HUES48 (cell line): Measurements from ENCODE around the gene DNAJC17.

Source experiments
- H3K27ac ChIP-seq: one replicate; pipeline ENCODE4 v1.7.0; 2013; ENCODE audit warnings: low read depth, low read length, inconsistent platforms
- H3K27me3 ChIP-seq: 2 replicates; pipeline ENCODE4 v1.6.1; 2013; ENCODE audit warnings: mild to moderate bottlenecking, low read length; ENCODE audit not compliant: control insufficient read depth, insufficient read depth
- H3K36me3 ChIP-seq: 2 replicates; pipeline ENCODE4 v1.6.1; 2013; ENCODE audit warnings: low read length; ENCODE audit not compliant: control insufficient read depth, insufficient read depth
- H3K4me1 ChIP-seq: 2 replicates; pipeline ENCODE4 v1.6.1; 2013; ENCODE audit warnings: mild to moderate bottlenecking, low read length; ENCODE audit not compliant: control insufficient read depth, insufficient read depth
- H3K4me3 ChIP-seq: 2 replicates; pipeline ENCODE4 v1.5.1; 2013; ENCODE audit warnings: mild to moderate bottlenecking, low read depth, low read length
- H3K9ac ChIP-seq: 2 replicates; pipeline ENCODE4 v1.6.1; 2013; ENCODE audit warnings: mild to moderate bottlenecking, low read depth, low read length, moderate library complexity
- H3K9me3 ChIP-seq: 2 replicates; pipeline ENCODE4 v1.6.1; 2013; ENCODE audit warnings: low read length; ENCODE audit not compliant: control insufficient read depth, insufficient read depth

DNAJC17 gene, protein sequence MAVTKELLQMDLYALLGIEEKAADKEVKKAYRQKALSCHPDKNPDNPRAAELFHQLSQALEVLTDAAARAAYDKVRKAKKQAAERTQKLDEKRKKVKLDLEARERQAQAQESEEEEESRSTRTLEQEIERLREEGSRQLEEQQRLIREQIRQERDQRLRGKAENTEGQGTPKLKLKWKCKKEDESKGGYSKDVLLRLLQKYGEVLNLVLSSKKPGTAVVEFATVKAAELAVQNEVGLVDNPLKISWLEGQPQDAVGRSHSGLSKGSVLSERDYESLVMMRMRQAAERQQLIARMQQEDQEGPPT

GRCh38 chr15:40807028-40807887 is at the start of gene DNAJC17, which contains the start of gene ZFYVE19:
DNAJC17 (minus strand) TSS chr15:40807473; CDS start chr15:40807446, 27 bp downstream.
ZFYVE19 (plus strand) TSS chr15:40807089; CDS start chr15:40807590, 501 bp downstream.
- Histone ChIP-seq H3K4me3 (peak within 1 kb of the TSS; percentile 84), H3K27ac (peak within 1 kb of the TSS; percentile 61), H3K36me3 (peaks cover 16% of the 10 kb centered on the region), H3K9ac (peak within 1 kb of the TSS; percentile 61), H3K27me3 (no peaks in the 10 kb centered on the region), H3K4me1 (peaks cover 4% of the 10 kb centered on the region), H3K9me3 (no peaks in the 10 kb centered on the region)

GRCh38 chr15:40856746-40857145 is 49.5 kb upstream of the DNAJC17 start:
- H3K36me3 ChIP-seq = peaks cover 58% of the 10 kb centered on the region
- H3K9me3 ChIP-seq = no peaks in the 10 kb centered on the region
- no peaks in the 10 kb centered on the region for H3K27me3 ChIP-seq
- H3K4me1 ChIP-seq = no peaks in the 10 kb centered on the region
- no peak overlapping the region for H3K9ac ChIP-seq
- H3K4me3 ChIP-seq = no peak overlapping the region
- H3K27ac ChIP-seq = peak overlapping the region; percentile 33

DNA sequence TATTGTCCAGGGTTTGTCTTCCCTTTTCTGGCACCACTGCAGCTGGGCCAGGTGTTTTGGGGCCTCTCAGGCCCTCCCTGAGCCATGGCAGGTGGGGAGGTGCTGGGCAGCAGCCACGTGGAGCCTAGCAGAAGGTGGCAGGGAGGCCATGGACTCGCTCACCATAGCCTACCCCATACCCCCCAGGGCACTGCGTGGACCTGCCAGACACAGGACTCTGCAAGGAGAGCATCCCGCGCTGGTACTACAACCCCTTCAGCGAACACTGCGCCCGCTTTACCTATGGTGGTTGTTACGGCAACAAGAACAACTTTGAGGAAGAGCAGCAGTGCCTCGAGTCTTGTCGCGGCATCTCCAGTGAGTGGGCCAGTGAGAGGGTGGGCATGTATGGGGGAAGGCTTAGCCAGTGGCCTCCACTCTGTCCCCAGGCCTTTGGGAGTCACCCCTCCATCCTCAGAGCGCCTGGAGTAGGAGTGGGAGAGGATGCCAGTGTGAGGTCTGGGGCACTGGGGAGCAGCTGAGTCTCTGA is 48.5 kb upstream of the DNAJC17 start:
- no peak overlapping the region for H3K27ac ChIP-seq
- H3K4me3 ChIP-seq = no peak overlapping the region
- no peaks in the 10 kb centered on the region for H3K4me1 ChIP-seq
- H3K9me3 ChIP-seq = no peaks in the 10 kb centered on the region
- H3K36me3 ChIP-seq = peaks cover 64% of the 10 kb centered on the region
- no peaks in the 10 kb centered on the region for H3K27me3 ChIP-seq
- no peak overlapping the region for H3K9ac ChIP-seq

DNA sequence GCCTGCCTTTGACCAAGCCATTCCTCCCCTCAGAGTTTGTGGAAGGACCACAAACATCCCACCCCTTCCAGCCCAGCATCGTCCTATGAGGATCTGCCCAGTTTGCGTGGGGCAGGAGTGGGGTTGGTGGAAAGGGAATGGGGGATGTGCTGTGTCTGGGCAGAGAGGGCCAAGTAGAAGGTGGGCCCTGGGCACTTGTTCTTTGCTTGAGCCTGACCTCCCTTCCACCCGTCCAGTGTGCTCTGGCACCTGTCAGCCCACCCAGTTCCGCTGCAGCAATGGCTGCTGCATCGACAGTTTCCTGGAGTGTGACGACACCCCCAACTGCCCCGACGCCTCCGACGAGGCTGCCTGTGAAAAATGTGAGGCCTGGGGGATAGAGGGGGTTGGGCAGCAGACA is 46.9 kb upstream of the DNAJC17 start:
- H3K4me3 ChIP-seq = no peak overlapping the region
- H3K9me3 ChIP-seq = no peaks in the 10 kb centered on the region
- H3K4me1 ChIP-seq = no peaks in the 10 kb centered on the region
- no peaks in the 10 kb centered on the region for H3K27me3 ChIP-seq
- no peak overlapping the region for H3K9ac ChIP-seq
- no peak overlapping the region for H3K27ac ChIP-seq
- H3K36me3 ChIP-seq = peaks cover 78% of the 10 kb centered on the region

GRCh38 chr15:40853241-40853890 is 46.1 kb upstream of the DNAJC17 start:
- H3K4me1 ChIP-seq = no peaks in the 10 kb centered on the region
- peaks cover 83% of the 10 kb centered on the region for H3K36me3 ChIP-seq
- no peak overlapping the region for H3K4me3 ChIP-seq
- H3K27ac ChIP-seq = no peak overlapping the region
- no peaks in the 10 kb centered on the region for H3K9me3 ChIP-seq
- no peak overlapping the region for H3K9ac ChIP-seq
- H3K27me3 ChIP-seq = no peaks in the 10 kb centered on the region

DNA sequence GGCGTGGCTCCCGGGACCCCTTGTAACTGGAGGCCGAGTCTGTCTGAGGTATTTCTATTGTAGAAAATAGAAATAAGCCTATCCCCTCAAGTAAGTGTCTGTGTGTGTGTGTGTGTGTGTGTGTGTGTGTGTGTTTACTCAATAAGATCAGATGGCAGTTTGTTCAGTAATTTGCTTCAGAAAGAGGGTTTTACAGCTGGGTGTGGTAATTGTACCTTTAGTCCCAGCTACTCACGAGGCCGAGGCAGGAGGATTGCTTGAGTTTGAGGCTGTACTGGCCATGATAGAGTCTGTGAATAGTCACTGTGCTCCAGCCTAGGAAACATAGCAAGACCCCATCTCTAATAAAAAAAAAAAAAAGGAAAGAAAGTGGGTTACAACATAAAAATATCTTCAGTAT is 45.3 kb upstream of the DNAJC17 start:
- Histone ChIP-seq H3K4me3 (no peak overlapping the region), H3K9me3 (no peaks in the 10 kb centered on the region), H3K4me1 (peaks cover 2% of the 10 kb centered on the region; the same call in 1 of the 2 replicates), H3K27ac (no peak overlapping the region), H3K36me3 (peaks cover 86% of the 10 kb centered on the region), H3K9ac (no peak overlapping the region), H3K27me3 (no peaks in the 10 kb centered on the region)

GRCh38 chr15:40850576-40851112 is 43.4 kb upstream of the DNAJC17 start:
- Histone ChIP-seq H3K4me1 (peaks cover 21% of the 10 kb centered on the region), H3K27ac (no peak overlapping the region), H3K9ac (no peak overlapping the region), H3K27me3 (no peaks in the 10 kb centered on the region), H3K9me3 (no peaks in the 10 kb centered on the region), H3K4me3 (no peak overlapping the region), H3K36me3 (peaks cover 86% of the 10 kb centered on the region)

DNA sequence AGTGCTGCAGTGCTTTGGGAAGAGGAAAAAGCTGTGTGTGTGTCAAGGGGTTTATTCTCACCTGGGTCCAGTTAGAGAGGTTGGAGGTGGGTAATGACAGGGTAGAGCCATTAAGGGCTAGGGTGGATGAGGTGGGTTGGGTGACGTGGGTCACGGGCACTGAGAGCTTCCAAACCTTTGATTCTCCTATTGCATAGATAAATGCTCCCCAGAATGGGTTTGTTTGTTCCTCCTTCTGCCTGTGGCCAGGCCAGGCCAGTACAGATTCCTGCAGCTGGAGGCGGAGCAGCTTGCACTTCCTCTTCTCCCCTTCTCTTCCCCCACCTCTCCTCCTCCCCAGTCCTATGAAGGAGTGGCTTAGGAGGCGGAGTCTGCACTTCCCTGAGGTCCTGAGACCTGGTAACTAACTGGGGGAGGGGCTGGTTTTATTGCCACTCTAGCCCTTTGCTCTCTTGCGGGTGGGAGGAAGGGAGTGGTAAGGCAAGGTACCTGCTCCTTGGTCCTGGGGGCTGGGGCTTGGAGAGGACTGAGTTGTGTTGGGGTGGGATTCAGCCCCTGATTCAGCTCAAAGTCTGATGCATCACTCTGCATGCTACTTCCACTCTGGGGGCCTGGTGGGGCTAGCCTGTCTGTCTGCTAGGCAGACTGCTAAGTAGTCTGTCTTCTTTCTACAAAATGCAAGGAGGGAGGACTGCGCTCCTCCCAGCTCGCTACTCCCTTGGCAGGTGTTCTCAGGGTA is 40.1 kb upstream of the DNAJC17 start:
- Histone ChIP-seq H3K9ac (no peak overlapping the region), H3K4me3 (peak overlapping the region; percentile 23; the same call in 1 of the 2 replicates), H3K27ac (no peak overlapping the region), H3K27me3 (no peaks in the 10 kb centered on the region), H3K36me3 (peaks cover 53% of the 10 kb centered on the region), H3K4me1 (peaks cover 30% of the 10 kb centered on the region), H3K9me3 (no peaks in the 10 kb centered on the region)

DNA sequence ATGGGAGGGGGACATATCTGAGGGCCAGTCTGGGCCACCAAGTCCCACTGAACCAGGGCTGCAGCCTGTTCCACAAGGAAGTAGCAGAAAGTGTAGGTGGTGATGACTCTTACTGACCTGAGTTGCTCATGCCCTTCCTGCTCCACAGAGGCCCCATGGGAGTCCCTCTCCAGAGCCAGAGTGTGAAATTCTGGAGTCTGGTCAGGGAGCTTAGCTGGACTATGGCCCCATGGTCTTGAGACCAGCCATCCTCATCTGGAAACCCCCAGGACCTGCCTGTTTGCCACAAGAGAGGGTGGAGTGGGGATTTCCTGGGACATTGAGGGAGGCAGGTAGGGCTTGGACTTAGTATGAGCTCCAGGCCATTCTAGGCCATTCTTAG is 39.6 kb upstream of the DNAJC17 start:
- 0 out of 2 replicates have a peak overlapping the region, but pooled peaks have one; percentile 88 for H3K4me3 ChIP-seq
- no peak overlapping the region for H3K9ac ChIP-seq
- peak overlapping the region; percentile 68 for H3K27ac ChIP-seq
- no peaks in the 10 kb centered on the region for H3K27me3 ChIP-seq
- H3K9me3 ChIP-seq = no peaks in the 10 kb centered on the region
- peaks cover 30% of the 10 kb centered on the region for H3K4me1 ChIP-seq
- peaks cover 48% of the 10 kb centered on the region for H3K36me3 ChIP-seq
